Measurements from ENCODE around the gene GSN.

GSN gene

DNA sequence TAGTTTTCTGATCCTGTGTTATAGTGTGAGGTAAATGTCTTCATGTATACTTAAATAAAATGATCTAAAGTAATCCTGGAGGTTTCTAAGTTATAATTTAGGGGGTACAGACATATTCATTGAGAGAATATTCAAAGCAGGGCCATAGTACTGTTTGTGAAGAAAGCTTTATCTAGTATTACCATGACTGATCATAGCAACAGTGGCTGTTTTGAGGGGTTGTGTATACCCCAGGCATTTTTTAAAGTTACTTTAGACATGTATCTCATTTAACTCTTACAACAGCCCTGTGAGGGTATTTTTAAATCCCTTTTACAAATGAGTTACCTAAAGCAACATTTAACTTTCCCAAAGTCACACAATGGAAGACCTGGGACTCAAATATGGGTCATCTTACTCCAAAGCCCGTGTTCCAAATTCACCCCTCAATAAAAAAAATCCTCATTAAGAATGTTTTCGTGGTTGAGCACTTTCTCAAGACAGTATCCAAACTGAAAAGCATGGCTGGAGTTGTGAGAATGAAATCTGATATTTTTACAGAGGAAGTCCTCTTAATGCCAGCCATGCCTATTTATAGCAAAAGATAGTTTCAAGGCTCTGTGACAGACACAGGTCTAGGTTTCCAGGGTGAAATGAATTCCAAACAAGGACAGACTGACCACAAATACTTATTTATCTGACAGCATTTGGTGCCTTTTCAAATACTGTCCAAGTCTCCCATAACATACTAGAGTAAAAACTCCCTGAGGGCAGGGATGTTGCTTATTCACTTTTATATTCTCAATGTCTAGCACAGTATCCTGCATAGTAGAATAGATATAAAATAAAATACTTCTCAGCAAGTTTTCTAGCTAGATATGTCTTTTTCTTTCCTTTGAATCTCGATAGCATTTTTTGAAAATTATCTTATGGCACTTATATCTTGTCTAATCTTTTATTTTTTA is 91.7 kb downstream of the GSN start:
- DNase-seq, result no peak

DNA sequence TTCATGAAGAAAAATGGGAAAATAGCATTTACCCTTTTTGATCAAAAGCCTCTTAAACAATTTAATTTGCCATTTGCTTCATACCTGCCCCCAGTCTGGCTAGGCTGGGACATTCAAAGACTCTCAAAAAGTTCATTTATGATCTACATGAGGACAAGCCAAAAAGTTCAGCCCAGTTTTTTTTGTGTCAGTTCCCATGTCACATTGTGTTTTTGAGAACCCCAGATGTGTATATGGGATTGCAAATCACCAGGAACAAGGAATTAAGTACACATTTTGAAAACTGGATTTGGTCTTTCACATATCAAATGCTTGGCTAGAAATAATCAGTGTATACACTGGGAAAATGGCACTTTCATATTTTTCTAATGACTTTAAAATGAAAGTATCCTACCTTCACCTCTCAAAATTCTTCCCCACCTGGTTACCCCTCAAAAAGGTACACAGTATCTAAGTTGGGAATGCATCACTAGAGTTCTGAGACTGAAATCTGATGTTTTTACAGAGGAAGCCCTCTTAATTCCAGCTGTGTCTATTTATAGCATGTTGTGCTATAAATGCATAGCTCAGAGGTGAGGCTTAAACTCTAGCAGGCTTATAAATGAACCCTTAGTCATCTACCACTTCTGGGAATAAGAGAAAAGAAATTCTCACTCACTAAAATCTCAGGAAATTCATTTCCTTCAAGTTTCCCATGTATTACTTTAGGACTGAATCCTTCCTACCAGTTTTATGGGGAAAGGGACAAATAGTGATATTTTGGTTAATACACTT is 92.8 kb downstream of the GSN start:
- DNase-seq, result no peak

- DNase-seq, result no peak
Measured at GRCh38 chr9:121362813-121363621, 95.1 kb downstream of the GSN start.

- no peak for DNase-seq
Measured at GRCh38 chr9:121363622-121363961, 95.6 kb downstream of the GSN start.

GRCh38 chr9:121364077-121364476 is 96.1 kb downstream of the GSN start:
- no peak for DNase-seq

GRCh38 chr9:121364886-121365285 is 96.9 kb downstream of the GSN start:
- no peak for DNase-seq

DNA sequence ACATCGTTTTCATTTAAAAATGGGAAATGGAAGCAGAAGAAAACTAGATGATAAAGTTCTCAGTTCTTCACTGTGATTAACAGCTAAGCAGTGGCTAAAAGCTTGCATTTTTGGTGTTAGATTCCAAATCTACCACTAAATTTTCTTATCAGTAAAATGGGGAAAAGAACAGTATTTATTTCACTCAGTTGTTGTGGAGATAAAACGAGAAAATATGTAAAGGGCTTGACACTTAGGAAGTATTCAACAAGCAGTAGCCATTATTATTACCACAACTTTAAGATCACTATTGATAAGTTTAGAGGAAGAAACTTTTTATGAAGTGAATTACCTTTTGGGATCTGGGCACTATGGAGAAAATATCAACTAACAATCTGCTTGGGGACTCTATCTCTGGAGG is 97.6 kb downstream of the GSN start:
- DNase-seq, result no peak

- DNase-seq, result no peak
Measured at GRCh38 chr9:121366611-121367192, 98.7 kb downstream of the GSN start.

DNA sequence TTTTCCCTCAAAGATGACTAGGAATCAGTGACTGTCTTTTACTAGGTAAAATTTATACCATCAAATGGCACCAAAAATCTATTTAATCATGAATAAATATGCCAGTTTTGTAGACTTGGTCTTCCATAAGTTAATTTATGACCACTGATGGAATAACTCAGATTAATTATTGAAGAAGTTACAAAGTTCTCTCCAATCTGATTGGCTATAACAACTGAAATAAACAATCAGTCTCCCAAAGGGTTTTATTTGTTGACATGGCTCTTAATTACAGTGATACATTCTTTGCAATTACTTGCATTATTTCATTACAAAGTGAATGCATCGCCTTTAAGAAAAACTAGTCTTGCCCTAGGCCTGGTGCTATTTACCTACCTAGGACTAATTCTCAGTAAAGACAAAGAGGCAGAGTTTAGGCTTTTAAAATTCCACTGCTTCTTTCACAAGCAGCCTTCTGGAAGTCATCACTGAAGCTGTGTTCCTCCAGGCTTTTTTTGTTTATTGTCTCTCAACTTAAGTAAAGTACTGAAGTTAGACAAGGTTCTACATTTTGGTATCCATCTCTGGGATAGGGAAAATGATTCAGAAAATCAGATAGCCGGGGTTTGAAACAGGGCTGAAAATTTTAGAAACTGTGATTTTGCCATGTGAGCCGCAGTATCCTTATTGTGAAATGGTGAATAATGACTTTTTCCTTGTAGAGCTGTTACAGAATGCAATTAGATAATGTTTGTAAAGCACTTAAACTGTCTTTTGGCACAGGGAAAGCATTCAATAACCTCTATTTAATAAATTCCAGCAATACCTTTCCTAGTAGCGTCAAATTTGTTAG is 99.6 kb downstream of the GSN start:
- no peak for DNase-seq

- no peak for DNase-seq
Measured at GRCh38 chr9:121368138-121368522, 100.2 kb downstream of the GSN start.

GRCh38 chr9:121368745-121369144 is 100.8 kb downstream of the GSN start:
- DNase-seq, result no peak

- DNase-seq, result peak; percentile 74
Measured at GRCh38 chr9:121369595-121370265, 101.8 kb downstream of the GSN start, which contains the start of gene STOM. STOM (minus strand) TSS chr9:121370250; CDS start chr9:121370187, 63 bp downstream.

GRCh38 chr9:121371495-121372061 is 103.6 kb downstream of the GSN start:
- DNase-seq, result no peak

GRCh38 chr9:121372239-121373010 is 104.5 kb downstream of the GSN start:
- DNase-seq, result no peak

- DNase-seq, result no peak
Measured at GRCh38 chr9:121373011-121373729, 105.2 kb downstream of the GSN start.

DNA sequence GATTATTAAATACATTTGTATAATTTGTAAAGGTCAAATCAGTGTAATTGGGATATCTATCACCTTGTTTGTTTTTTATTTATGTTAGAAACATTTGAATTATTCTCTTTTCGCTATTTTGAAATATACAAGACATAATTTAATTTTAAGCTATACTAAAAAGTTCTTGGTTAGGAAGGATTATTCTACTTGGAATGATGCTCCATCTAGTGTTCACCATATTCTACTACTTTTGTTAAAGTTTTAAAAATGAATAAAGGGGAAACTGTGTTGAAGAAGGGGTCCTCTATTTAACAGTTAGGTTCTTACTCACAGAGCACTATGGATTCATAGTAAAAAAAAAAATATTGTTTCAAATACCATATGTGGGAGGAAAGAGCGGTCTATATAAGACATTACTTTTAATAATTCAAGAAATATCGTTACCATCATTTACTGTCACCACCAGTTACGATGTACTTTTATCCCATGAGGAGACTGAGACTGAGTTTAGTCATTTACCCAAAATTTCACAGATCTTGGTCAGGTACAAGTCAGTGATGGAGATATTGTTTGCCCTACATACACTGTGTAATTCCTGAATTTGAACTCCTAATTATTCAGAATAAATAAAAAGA is 108.4 kb downstream of the GSN start:
- no peak for DNase-seq

GRCh38 chr9:121380846-121381245 is 112.9 kb downstream of the GSN start:
- DNase-seq, result no peak
